HepG2 (cell line): Measurements from ENCODE around the gene TRPV4. TPM values are rescaled to one million over a fixed set of nuclear protein-coding genes. Genes with fewer than 3 reads are reported as not detected.

Experiments
- ATF6 ChIP-seq: sonication (generic); formaldehyde crosslinking; conservative IDR thresholded peaks from 2 replicates; pipeline ENCODE4 v1.4.0; 2020; ENCODE audit warnings: missing genetic modification reagents
- ATM ChIP-seq: fragments of 450-650 bp; IDR thresholded peaks from 2 replicates; pipeline ENCODE4 v1.7.1; 2017; ENCODE audit warnings: mild to moderate bottlenecking, borderline replicate concordance
- DRAP1 ChIP-seq: IDR thresholded peaks from 2 replicates; pipeline ENCODE4 v1.6.1; 2016; ENCODE audit warnings: missing genetic modification reagents, missing compliant biosample characterization
- EP300 ChIP-seq, 3 experiments: sonication (generic) in 1 of 3; formaldehyde crosslinking in 1 of 3; IDR thresholded peaks; 2 replicates each; pipeline versions ENCODE4 v1.5.1 to v1.6.1; 2011 to 2020; ENCODE audit warnings: low read depth in 2 of 3, low read length in 2 of 3, borderline replicate concordance in 1 of 3, improper control_type of control experiment in 1 of 3, mild to moderate bottlenecking in 1 of 3, missing genetic modification reagents in 1 of 3, moderate library complexity in 1 of 3
- GMEB2 ChIP-seq: IDR thresholded peaks from 2 replicates; pipeline ENCODE4 v1.6.1; 2016; ENCODE audit warnings: missing biosample characterization, missing genetic modification reagents, low read depth
- HDAC2 ChIP-seq: sonication (generic); formaldehyde crosslinking; IDR thresholded peaks from 2 replicates; pipeline ENCODE4 v1.4.0; 2020; ENCODE audit warnings: missing genetic modification reagents
- JUNB ChIP-seq: sonication (generic); formaldehyde crosslinking; IDR thresholded peaks from 2 replicates; pipeline ENCODE4 v1.8.0; 2022; ENCODE audit warnings: missing genetic modification reagents, mild to moderate bottlenecking, borderline replicate concordance
- KLF9 ChIP-seq: IDR thresholded peaks from 2 replicates; pipeline ENCODE4 v1.6.1; 2016; ENCODE audit warnings: low read depth
- NR2F6 ChIP-seq, 2 experiments: IDR thresholded peaks; 2 replicates each; pipeline ENCODE4 v1.6.1; 2016; ENCODE audit warnings: antibody characterized with exemption in 1 of 2, mild to moderate bottlenecking in 1 of 2
- PPARG ChIP-seq: conservative IDR thresholded peaks from 2 replicates; pipeline ENCODE4 v1.6.1; 2016; ENCODE audit warnings: missing biosample characterization, missing genetic modification reagents
- RFX5 ChIP-seq: IDR thresholded peaks from 2 replicates; pipeline ENCODE4 v1.6.1; 2011; ENCODE audit warnings: low read depth, low read length, improper control_type of control experiment
- TBP ChIP-seq: sonication (generic); formaldehyde crosslinking; IDR thresholded peaks from 2 replicates; pipeline ENCODE4 v1.5.0; 2020; ENCODE audit warnings: missing genetic modification reagents
- TEAD2 ChIP-seq: sonication (generic); formaldehyde crosslinking; IDR thresholded peaks from 2 replicates; pipeline ENCODE4 v1.9.0; 2021; ENCODE audit warnings: missing genetic modification reagents
- ZBTB37 ChIP-seq: sonication (generic); formaldehyde crosslinking; IDR thresholded peaks from 2 replicates; pipeline ENCODE4 v1.4.0; 2020; ENCODE audit warnings: mild to moderate bottlenecking, missing genetic modification reagents
- ZBTB7A ChIP-seq: sonication (generic); formaldehyde crosslinking; IDR thresholded peaks from 2 replicates; pipeline ENCODE4 v1.8.0; 2022; ENCODE audit warnings: mild to moderate bottlenecking, missing genetic modification reagents
- ZNF431 ChIP-seq: sonication (generic); formaldehyde crosslinking; IDR thresholded peaks from 2 replicates; pipeline ENCODE4 v1.9.0; 2022; ENCODE audit warnings: missing genetic modification reagents, low read depth, mild to moderate bottlenecking, borderline replicate concordance
- ZNF460 ChIP-seq: sonication (generic); formaldehyde crosslinking; IDR thresholded peaks from 2 replicates; pipeline ENCODE4 v1.5.1; 2020; ENCODE audit warnings: missing genetic modification reagents, mild to moderate bottlenecking, borderline replicate concordance
- ZNF616 ChIP-seq: sonication (generic); formaldehyde crosslinking; IDR thresholded peaks from 2 replicates; pipeline ENCODE4 v1.5.0; 2020; ENCODE audit warnings: low read depth, mild to moderate bottlenecking, missing genetic modification reagents
- ZNF775 ChIP-seq: sonication (generic); formaldehyde crosslinking; IDR thresholded peaks from 2 replicates; pipeline ENCODE4 v1.4.0; 2020; ENCODE audit warnings: missing genetic modification reagents, mild to moderate bottlenecking, moderate library complexity, borderline replicate concordance
- ZNF83 ChIP-seq: sonication (generic); formaldehyde crosslinking; IDR thresholded peaks from 2 replicates; pipeline ENCODE4 v1.4.0; 2020; ENCODE audit warnings: missing genetic modification reagents, mild to moderate bottlenecking, borderline replicate concordance
- ZZZ3 ChIP-seq: sonication (generic); formaldehyde crosslinking; IDR thresholded peaks from 2 replicates; pipeline ENCODE4 v1.4.0; 2020; ENCODE audit warnings: missing genetic modification reagents, mild to moderate bottlenecking, borderline replicate concordance
- polyA plus RNA-seq, 8 experiments: library from polyadenylated mRNA; depleted of rRNA in 3 of 8; stranded (reverse) in 7 of 8; unstranded in 1 of 8; fragments of >200 nt; fragmentation: Illumina TruSeq in 4 of 8; extraction: Trizol in 4 of 8; gene quantifications; 2 replicates each; pipeline versions ENCODE4 v1.2.1 to v1.2.3, GENCODE V29; 2011 to 2016; ENCODE audit warnings: low read depth in 4 of 8, missing spikeins in 1 of 8, mixed read lengths in 1 of 8; ENCODE audit not compliant: insufficient read depth in 1 of 8
- total RNA-seq, 5 experiments: library from RNA; depleted of rRNA; stranded (reverse); fragments of >200 nt; fragmentation: Illumina TruSeq; extraction: Trizol; gene quantifications; 2 replicates each; pipeline ENCODE4 v1.2.3, GENCODE V29; 2016; ENCODE audit warnings: low read depth in 1 of 5
- TF ChIP-seq, protein P1 (sequence below): sonication (generic); formaldehyde crosslinking; IDR thresholded peaks from 2 replicates; pipeline ENCODE4 v1.4.0; 2020; ENCODE audit warnings: missing genetic modification reagents, low read depth, mild to moderate bottlenecking, borderline replicate concordance
- TF ChIP-seq, protein P2 (sequence below): sonication (generic); formaldehyde crosslinking; IDR thresholded peaks from 2 replicates; pipeline ENCODE4 v1.8.1; 2023; ENCODE audit warnings: mild to moderate bottlenecking, moderate library complexity, missing genetic modification reagents

The TRPV4 gene
- total and polyA plus RNA-seq, 2 of the 13 experiments (the other 11 are each of a cell fraction or from before 2014, with no cell fraction given) = 0.66 to 4.7 TPM

DNA sequence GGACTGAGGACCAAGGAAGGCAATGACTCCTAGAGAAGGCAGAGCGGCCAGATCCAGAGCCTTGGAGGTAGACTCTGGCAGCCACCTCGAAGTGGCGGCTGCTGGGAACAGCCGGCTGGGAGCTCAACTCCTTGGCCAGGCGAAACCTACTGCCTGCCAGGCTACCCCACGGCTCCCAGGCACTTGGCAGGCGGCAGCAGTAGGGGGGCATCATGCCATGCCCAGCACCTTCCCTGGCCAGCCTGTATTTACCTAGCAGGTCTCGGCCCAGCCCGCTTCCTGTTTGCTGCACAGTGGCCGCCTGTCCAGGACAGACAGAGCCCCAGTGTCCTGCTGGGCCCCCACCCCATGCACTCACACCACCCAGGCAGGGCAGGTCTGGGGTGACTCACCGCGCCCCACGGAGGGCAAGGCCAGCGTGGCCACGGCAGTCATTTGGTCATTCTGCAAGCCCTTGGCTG is 10.2 kb downstream of the TRPV4 start (continued):
- TF ChIP-seq ZNF83 (CRISPR knock-in tag) = no peak
- TF ChIP-seq PPARG (CRISPR knock-in tag) = no peak
- TF ChIP-seq, protein P1, sequence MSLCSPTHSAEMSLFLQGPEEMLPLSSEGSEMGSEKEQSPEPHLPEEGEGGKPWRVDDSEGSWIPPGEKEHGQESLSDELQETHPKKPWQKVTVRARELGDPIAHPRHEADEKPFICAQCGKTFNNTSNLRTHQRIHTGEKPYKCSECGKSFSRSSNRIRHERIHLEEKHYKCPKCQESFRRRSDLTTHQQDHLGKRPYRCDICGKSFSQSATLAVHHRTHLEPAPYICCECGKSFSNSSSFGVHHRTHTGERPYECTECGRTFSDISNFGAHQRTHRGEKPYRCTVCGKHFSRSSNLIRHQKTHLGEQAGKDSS = peak; percentile 55; the same call in 1 of the 2 replicates
- TF ChIP-seq RFX5 = no peak
- TF ChIP-seq ZBTB7A (CRISPR knock-in tag) = no peak
- no peak for TF ChIP-seq ATM
- no peak for TF ChIP-seq JUNB (CRISPR knock-in tag)
- no peak for TF ChIP-seq ZZZ3 (CRISPR knock-in tag)
- TF ChIP-seq, protein P2, sequence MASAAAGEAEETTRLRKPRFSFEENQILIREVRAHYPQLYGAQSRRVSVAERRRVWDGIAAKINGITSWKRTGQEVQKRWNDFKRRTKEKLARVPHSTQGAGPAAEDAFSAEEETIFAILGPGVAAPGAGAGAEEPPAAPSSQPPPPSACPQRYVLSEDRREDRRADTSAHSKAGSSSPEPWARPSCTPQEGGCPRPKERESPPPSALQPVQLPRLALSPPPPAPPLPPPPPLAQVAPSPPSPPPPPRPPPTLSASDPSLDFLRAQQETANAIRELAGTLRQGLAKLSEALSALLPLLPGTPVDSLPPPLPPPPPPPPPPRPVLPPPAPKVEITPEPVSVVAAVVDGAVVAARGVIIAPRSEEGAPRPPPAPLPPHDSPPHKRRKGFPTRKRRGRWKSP = no peak
- no peak for TF ChIP-seq KLF9 (CRISPR knock-in tag)
- no peak for TF ChIP-seq ZNF460 (CRISPR knock-in tag)
- TF ChIP-seq ZNF775 (CRISPR knock-in tag) = no peak
- TF ChIP-seq NR2F6 (IDR thresholded peaks at IDR 0.05) = no peak
- TF ChIP-seq NR2F6 (CRISPR knock-in tag; IDR thresholded peaks at IDR 0.05) = peak; percentile 83
- no peak for TF ChIP-seq ATF6 (CRISPR knock-in tag)
- no peak for TF ChIP-seq ZBTB37
- peak; percentile 90 for TF ChIP-seq HDAC2 (CRISPR knock-in tag)
- TF ChIP-seq ZNF616 (CRISPR knock-in tag) = no peak
- no peak for TF ChIP-seq DRAP1 (CRISPR knock-in tag)
- TF ChIP-seq TEAD2 = no peak
- no peak for TF ChIP-seq EP300 (IDR thresholded peaks at IDR 0.05; ENCODE audit: low read depth in 2 of 2, low read length in 2 of 2)
- peak; percentile 66; the same call in 1 of the 2 replicates for TF ChIP-seq EP300 (CRISPR knock-in tag; IDR thresholded peaks at IDR 0.05; ENCODE audit: borderline replicate concordance)
- no peak for TF ChIP-seq TBP (CRISPR knock-in tag)
- no peak for TF ChIP-seq GMEB2 (CRISPR knock-in tag)
- TF ChIP-seq ZNF431 = no peak
